Upper lobe of right lung (tissue), 1 donor: Measurements from ENCODE around the gene NR5A2. TPM values are rescaled to one million over a fixed set of nuclear protein-coding genes. Genes with fewer than 3 reads are reported as not detected.

Experiments
- ATAC-seq: fragments of 200-7000 bp; cut with Tn5 transposase; one replicate; pipeline ENCODE4 v1.9.1; 2020; ENCODE audit warnings: mild to moderate bottlenecking, moderate library complexity
- DNase-seq: peaks from one replicate; pipeline ENCODE4 v3.0.0-alpha.2; 2020
- H3K27ac ChIP-seq: fragments of 200-600 bp; one replicate; pipeline ENCODE4 v1.8.0; 2022
- H3K27me3 ChIP-seq: fragments of 200-600 bp; one replicate; pipeline ENCODE4 v1.8.0; 2022; ENCODE audit warnings: mild to moderate bottlenecking
- H3K36me3 ChIP-seq: fragments of 200-600 bp; one replicate; pipeline ENCODE4 v1.8.0; 2022
- H3K4me1 ChIP-seq: fragments of 200-600 bp; one replicate; pipeline ENCODE4 v1.8.0; 2022
- H3K4me3 ChIP-seq: fragments of 200-600 bp; one replicate; pipeline ENCODE4 v1.8.0; 2022; ENCODE audit warnings: mild to moderate bottlenecking
- H3K9me3 ChIP-seq: fragments of 200-600 bp; one replicate; pipeline ENCODE4 v1.8.0; 2022
- intact Hi-C: fragments of 100-400 bp; cut with DNase I; formaldehyde crosslinking; loops from one replicate; pipeline ENCODE4 v1.11.0; 2022
- total RNA-seq: library from RNA; stranded (reverse); fragmentation: NEBNext Ultra II Directional; extraction: Animal tissue kit (Norgen Biotek cat#: 25700); gene quantifications from one replicate; pipeline ENCODE4 v1.2.1, GENCODE V29; 2021
- TF ChIP-seq, protein P1 (sequence below): fragments of 200-600 bp; IDR thresholded peaks from one replicate; pipeline ENCODE4 v1.8.0; 2022; ENCODE audit warnings: antibody characterized with exemption
- donor health status: DM: no; HTN: yes; CAD: no; lungs with severe emphysema.

NR5A2 gene
- total RNA-seq, 1 donor from 2014 or later: 8.1 TPM

DNA sequence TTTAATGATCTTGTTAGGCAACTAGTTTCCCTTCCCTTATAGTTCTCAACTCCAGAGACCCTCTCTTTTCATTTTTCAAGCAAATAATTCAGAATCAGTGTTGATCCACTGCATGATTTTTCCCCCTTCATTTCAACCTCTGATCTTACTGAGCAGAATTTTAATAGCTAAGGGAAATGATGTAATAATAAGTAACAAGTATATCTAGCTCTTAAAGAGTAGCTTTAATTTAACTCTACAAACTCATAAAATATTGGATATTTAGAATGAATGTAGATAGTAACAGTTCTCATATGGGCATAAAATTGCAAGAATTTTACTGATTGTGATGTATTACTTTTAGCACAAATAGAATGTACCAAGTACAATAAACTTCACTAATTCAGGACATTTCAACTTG is 130.2 kb downstream of the NR5A2 start:
- Histone ChIP-seq H3K36me3 (no peaks in the 10 kb centered on the region), H3K4me1 (peaks cover 16% of the 10 kb centered on the region), H3K9me3 (no peaks in the 10 kb centered on the region), H3K4me3 (no peak overlapping the region), H3K27ac (no peak overlapping the region), H3K27me3 (no peaks in the 10 kb centered on the region)
- no peak for ATAC-seq
- no peak for DNase-seq
- intact Hi-C loops: no loop called here
- TF ChIP-seq, protein P1, sequence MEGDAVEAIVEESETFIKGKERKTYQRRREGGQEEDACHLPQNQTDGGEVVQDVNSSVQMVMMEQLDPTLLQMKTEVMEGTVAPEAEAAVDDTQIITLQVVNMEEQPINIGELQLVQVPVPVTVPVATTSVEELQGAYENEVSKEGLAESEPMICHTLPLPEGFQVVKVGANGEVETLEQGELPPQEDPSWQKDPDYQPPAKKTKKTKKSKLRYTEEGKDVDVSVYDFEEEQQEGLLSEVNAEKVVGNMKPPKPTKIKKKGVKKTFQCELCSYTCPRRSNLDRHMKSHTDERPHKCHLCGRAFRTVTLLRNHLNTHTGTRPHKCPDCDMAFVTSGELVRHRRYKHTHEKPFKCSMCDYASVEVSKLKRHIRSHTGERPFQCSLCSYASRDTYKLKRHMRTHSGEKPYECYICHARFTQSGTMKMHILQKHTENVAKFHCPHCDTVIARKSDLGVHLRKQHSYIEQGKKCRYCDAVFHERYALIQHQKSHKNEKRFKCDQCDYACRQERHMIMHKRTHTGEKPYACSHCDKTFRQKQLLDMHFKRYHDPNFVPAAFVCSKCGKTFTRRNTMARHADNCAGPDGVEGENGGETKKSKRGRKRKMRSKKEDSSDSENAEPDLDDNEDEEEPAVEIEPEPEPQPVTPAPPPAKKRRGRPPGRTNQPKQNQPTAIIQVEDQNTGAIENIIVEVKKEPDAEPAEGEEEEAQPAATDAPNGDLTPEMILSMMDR: no peak

DNA sequence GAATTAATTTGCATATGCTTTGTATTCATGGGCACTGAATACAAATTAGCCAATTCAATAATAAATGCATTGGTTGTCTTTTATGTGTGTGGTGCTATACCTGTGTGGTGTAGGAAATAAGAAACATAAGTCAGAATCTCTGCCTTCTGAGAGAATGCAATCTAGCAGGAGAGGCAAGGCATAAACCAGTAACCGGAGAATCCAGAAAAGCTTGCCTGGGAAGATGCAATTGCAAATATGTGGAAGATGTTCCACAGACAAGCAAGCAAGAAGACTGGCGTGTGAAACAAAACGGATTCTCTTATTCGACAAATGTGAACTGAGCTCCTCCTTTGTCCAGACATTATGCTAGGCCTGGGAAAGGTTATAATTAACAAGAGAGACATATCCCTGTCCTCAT is 134.3 kb downstream of the NR5A2 start:
- Histone ChIP-seq H3K36me3 (no peaks in the 10 kb centered on the region), H3K9me3 (no peaks in the 10 kb centered on the region), H3K27ac (no peak overlapping the region), H3K4me1 (no peaks in the 10 kb centered on the region), H3K27me3 (no peaks in the 10 kb centered on the region), H3K4me3 (no peak overlapping the region)
- DNase-seq (no peak), ATAC-seq (no peak)
- TF ChIP-seq, protein P1: no peak
- intact Hi-C loops: no loop called here

DNA sequence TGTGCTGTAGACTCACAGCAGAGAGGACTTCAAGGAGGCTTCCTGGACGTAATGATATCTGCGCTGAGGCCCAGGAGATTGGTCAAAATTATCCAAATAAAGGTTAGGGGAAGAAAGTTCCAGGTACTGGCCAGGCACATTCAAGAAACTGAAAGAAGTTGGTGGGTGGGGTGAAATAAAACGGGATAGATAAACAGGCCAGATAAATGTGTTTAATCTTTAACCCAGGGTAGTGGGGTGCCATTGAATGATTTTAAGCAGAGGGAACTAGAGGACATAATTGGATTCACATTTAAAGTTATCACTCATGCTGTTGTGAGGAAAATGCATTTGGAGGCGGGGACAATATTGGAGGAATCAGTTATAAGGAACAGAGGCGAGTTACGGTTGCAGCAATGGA is 134.7 kb downstream of the NR5A2 start:
- Histone ChIP-seq H3K36me3 (no peaks in the 10 kb centered on the region), H3K9me3 (no peaks in the 10 kb centered on the region), H3K4me3 (no peak overlapping the region), H3K27ac (no peak overlapping the region), H3K4me1 (no peaks in the 10 kb centered on the region), H3K27me3 (no peaks in the 10 kb centered on the region)
- TF ChIP-seq, protein P1: no peak
- ATAC-seq: no peak
- intact Hi-C loops: no loop called here
- no peak for DNase-seq

DNA sequence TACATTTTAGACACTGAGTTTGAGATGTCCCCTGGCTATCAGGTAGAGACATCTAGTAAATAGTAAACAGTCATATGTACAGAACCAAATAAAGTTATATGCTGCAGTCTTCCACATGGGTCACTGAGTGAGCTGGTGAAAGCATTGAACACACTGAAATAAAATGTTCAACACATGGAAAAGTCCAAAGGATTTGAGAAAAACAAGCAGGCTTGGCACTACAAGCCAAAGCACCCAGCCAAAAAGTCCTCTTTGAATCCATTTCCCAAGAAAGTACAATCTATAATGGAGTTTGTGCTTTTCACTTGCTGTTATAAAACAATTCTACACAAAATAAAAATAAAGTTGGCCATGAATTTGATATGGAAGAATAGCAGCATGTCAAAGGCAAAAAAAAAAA is 135.4 kb downstream of the NR5A2 start:
- Histone ChIP-seq H3K27me3 (no peaks in the 10 kb centered on the region), H3K4me1 (no peaks in the 10 kb centered on the region), H3K9me3 (no peaks in the 10 kb centered on the region), H3K27ac (no peak overlapping the region), H3K36me3 (no peaks in the 10 kb centered on the region), H3K4me3 (no peak overlapping the region)
- intact Hi-C loops: no loop called here
- DNase-seq (no peak), ATAC-seq (no peak)
- TF ChIP-seq, protein P1: no peak

DNA sequence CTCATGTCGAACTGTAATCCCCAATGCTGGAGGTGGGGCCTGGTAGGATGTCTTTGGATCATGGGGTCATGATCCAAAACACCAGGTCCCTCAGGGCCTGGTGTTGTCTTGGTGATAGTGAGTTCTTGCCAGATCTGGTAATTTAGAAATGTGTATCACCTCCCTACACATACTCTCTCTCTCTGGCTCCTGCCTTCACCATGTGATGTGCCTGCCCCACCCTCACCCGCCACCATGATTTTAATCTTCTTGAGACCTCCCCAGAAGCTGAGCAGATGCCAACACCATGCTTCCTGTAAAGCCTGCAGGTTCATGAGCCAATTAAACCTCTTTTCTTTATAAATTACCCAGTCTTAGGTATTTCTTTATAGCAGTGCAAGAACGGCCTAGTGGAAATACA is 136.4 kb downstream of the NR5A2 start:
- ATAC-seq (no peak), DNase-seq (no peak)
- intact Hi-C loops: no loop called here
- Histone ChIP-seq H3K36me3 (no peaks in the 10 kb centered on the region), H3K4me3 (no peak overlapping the region), H3K9me3 (no peaks in the 10 kb centered on the region), H3K27ac (no peak overlapping the region), H3K27me3 (no peaks in the 10 kb centered on the region), H3K4me1 (no peaks in the 10 kb centered on the region)
- TF ChIP-seq, protein P1: no peak

DNA sequence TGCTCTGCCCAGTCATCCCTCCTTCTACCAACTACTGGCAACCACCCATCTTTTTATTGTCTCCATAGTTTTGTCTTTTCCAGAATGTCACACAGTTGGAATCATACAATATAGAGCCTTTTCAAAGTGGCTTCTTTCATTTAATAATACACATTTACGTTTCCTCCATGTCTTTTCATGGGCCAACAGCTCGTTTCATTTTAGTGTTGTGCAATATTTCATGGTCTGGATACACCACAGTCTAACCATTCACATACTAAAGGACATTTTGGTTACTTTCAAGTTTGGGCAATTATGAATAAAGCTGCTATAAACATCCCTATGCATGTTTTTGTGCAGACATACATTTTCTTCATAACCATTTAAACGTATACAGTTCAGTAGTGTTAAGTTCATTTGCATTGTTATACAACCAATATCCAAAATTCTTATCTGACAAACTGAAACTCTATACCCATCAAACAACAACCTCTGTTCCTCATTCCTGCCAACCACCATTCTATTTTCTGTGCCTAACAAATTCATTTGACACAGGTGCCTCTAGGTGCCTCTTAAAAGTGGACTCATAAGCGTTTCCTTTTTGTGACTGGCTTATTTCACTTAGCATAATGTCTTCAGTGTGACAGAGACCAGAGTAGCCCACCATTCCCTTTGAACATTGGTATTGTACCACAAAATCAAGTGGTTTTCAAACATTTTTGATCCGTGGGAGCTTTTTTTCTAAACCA is 138.1 kb downstream of the NR5A2 start:
- Histone ChIP-seq H3K9me3 (no peaks in the 10 kb centered on the region), H3K4me1 (no peaks in the 10 kb centered on the region), H3K4me3 (no peak overlapping the region), H3K36me3 (no peaks in the 10 kb centered on the region), H3K27ac (no peak overlapping the region), H3K27me3 (no peaks in the 10 kb centered on the region)
- TF ChIP-seq, protein P1: no peak
- intact Hi-C loops: no loop called here
- DNase-seq (no peak), ATAC-seq (no peak)
